Measurements from ENCODE around the gene OR6Q1. TPM values are rescaled to one million over a fixed set of nuclear protein-coding genes. Genes with fewer than 3 reads are reported as not detected.

Gene OR6Q1, protein sequence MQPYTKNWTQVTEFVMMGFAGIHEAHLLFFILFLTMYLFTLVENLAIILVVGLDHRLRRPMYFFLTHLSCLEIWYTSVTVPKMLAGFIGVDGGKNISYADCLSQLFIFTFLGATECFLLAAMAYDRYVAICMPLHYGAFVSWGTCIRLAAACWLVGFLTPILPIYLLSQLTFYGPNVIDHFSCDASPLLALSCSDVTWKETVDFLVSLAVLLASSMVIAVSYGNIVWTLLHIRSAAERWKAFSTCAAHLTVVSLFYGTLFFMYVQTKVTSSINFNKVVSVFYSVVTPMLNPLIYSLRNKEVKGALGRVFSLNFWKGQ
- total RNA-seq, result not detected

DNA sequence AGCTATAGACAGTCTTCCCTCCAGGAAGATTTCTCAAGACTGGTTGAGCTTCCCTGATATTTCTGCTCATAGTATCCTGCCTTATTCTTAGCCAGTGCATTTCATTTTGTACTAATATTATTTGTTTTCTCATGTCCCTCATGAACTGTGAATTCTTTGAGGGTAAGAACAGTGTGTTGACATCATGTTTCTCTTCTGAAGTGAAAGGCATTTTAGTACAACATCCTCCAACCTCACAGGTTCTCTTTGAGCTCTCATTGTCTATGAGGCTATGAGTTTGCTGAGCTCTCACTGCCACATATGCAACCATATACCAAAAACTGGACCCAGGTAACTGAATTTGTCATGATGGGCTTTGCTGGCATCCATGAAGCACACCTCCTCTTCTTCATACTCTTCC lies at the start of gene OR6Q1:
Gene OR6Q1 (plus strand): TSS at position 301 of the 400 bp plus-strand sequence. CDS start 0 bp downstream, at position 301.
- TF ChIP-seq, protein P1, sequence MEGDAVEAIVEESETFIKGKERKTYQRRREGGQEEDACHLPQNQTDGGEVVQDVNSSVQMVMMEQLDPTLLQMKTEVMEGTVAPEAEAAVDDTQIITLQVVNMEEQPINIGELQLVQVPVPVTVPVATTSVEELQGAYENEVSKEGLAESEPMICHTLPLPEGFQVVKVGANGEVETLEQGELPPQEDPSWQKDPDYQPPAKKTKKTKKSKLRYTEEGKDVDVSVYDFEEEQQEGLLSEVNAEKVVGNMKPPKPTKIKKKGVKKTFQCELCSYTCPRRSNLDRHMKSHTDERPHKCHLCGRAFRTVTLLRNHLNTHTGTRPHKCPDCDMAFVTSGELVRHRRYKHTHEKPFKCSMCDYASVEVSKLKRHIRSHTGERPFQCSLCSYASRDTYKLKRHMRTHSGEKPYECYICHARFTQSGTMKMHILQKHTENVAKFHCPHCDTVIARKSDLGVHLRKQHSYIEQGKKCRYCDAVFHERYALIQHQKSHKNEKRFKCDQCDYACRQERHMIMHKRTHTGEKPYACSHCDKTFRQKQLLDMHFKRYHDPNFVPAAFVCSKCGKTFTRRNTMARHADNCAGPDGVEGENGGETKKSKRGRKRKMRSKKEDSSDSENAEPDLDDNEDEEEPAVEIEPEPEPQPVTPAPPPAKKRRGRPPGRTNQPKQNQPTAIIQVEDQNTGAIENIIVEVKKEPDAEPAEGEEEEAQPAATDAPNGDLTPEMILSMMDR (IDR thresholded peaks at IDR 0.05; ENCODE audit: low read depth), result no peak

DNA sequence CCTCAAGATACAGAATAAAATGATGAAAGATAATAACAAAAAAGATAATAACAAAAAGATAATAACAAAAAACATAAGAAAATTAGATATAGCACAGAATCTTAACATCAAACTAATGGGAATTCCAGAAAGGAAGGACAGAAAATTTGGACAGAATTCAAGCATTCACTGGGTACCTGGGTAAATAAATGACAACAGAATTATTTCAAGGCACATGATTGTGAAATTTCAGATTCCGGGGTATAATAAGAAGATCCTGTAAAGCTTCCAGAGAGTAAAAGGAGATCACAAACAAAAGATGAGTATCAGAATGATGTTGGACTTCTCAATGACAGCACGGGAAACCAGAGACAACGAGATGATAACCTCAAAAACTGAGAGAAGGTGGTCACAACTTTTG lies 49.2 kb upstream of the OR6Q1 start:
- TF ChIP-seq, protein P1 (IDR thresholded peaks at IDR 0.05; ENCODE audit: low read depth), result no peak

DNA sequence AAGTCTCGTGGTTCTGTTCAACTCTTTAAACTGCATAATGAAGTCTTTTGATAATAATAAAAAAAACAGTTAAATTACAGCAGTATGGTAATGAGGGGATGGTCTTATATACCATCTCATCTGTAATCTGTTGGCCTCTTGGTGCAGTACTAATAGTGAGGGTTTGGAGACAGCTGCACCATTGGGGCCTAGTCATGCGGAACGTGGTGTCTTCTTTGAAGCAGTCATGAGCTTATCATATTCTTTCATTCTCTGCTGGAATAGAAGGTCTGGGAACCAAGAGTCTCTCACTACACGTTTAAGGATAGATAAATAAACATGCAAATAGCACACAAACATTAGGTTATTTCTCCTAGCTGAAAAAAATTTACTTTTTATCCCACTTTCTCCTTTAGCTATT lies 48.0 kb upstream of the OR6Q1 start:
- TF ChIP-seq, protein P1 (IDR thresholded peaks at IDR 0.05; ENCODE audit: low read depth), result no peak

DNA sequence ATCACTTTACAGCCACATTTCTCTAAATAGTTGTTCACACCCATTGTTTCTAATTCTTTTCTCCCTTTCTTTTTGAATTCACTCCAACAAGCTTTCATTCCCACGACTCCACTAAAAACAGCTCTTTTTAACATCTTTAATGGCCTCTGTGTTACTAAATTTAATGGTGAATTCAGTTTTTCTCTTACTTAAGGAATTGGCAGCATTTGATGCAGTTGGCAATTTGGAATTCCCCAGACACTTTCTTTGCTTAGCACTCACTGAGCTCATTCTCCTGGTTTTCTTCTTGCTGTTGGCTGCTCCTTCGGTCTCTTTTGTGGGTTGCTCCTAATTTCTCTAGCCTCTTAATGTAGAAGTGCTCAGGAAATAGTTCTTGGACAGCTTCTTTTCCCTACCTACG lies 47.6 kb upstream of the OR6Q1 start:
- TF ChIP-seq, protein P1 (IDR thresholded peaks at IDR 0.05; ENCODE audit: low read depth), result no peak

DNA sequence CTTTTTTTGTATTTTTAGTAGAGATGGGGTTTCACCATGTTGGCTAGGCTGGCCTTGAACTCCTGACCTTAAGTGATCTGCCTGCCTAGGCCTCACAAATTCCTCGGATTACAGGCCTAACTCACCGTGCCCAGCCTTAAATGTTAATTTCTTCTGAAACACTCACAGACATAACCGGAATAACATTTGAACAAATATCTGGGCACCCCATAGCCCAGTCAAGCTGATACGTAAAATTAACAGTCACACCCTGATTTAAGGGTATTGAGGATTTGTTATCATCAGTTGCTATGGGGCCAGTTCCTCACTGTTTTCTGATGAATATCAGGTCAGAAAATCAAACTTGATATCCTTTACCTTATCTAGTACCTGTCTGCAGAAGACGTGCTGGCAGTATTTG lies 30.1 kb upstream of the OR6Q1 start:
- TF ChIP-seq, protein P1 (IDR thresholded peaks at IDR 0.05; ENCODE audit: low read depth), result no peak

DNA sequence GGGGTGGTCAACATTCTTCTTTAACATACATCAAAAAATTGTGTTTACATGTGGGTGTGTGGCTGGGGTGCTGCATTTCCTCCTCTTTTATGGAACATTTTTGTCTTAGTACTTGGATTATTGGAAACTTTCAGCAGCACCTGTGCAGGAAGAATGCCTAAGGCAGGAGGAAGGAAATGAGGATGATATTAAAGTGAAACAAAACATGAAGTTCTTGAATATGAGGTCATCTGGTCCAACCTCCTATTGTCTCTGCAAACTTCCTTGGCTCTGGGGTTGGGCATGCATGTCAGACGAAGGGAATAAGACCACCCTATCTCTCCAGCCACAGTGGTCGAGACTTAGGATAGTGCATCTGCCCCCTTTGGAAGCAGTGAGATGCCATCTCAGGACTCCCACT lies 27.7 kb upstream of the OR6Q1 start:
- TF ChIP-seq, protein P1 (IDR thresholded peaks at IDR 0.05; ENCODE audit: low read depth), result no peak

DNA sequence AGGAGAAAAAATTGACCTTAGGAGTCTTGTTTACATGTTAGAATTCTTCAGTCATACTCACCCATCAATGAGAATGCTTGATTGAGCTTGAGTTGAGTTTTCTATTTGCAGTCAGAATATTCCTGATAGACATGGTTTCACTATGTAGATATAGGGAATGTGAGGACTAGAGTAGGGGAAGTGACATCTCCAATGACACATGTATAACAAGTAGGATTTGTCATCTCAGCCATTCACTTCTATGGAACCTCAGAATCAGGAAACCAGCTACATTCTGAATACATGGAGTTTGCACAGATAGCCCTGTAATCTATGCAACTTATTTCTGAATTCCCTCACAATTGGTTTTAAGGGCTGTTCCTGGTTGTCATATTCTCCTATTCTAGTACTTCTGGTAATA lies 27.2 kb upstream of the OR6Q1 start:
- TF ChIP-seq, protein P1 (IDR thresholded peaks at IDR 0.05; ENCODE audit: low read depth), result no peak

Measured in subcutaneous adipose tissue (tissue), 4 donors.